ENCODE results near the gene WFDC2. TPM values are rescaled to one million over a fixed set of nuclear protein-coding genes. Genes with fewer than 3 reads are reported as not detected.

WFDC2 gene
- total and polyA plus RNA-seq, 2 of the 8 experiments (the other 6 are each of a cell fraction or from before 2014, with no cell fraction given), result 77.9 to 137 TPM

GRCh38 chr20:45433976-45434375 lies 35.6 kb upstream of the WFDC2 start:
- H3K56ac ChIP-seq (replicated peaks; ENCODE audit: insufficient read length, low read depth, low read length), result no peak overlapping the region
- H2AK5ac ChIP-seq (ENCODE audit: low read depth, low read length), result no peak overlapping the region
- H3K4me3 ChIP-seq (ENCODE audit: extremely low read depth in 1 of 4, insufficient read depth in 2 of 4, low read depth in 3 of 4, low read length in 4 of 4), result no peak overlapping the region
- no peak overlapping the region for H3K4me2 ChIP-seq (ENCODE audit: insufficient read depth in 1 of 2, low read depth in 2 of 2, low read length in 2 of 2)
- H3K4me1 ChIP-seq (replicated peaks in 1 of 4; ENCODE audit: control insufficient read depth in 3 of 4, insufficient read depth in 4 of 4, low read length in 3 of 4), result no peaks in the 10 kb centered on the region
- H2BK120ac ChIP-seq (replicated peaks; ENCODE audit: low read depth, low read length), result no peak overlapping the region
- 91% methylated on average over 4 of the region's 4 CpGs; no CpG with 5 or more reads in 1 of the 2 experiments for WGBS, 2 experiments (ENCODE audit: extremely low coverage in 1 of 2, insufficient coverage in 1 of 2, insufficient read length in 1 of 2, insufficient replicate concordance in 2 of 2, low coverage in 1 of 2, low lambda C conversion rate in 2 of 2, missing lambda C conversion rate in 1 of 2)
- H4K5ac ChIP-seq (ENCODE audit: insufficient read length, low read depth, low read length), result no peak overlapping the region
- TF ChIP-seq CTBP2 (IDR thresholded peaks at IDR 0.05; ENCODE audit: borderline replicate concordance, insufficient read depth, insufficient read length, low read length) (no peak), YY1 (IDR thresholded peaks at IDR 0.05; ENCODE audit: low read depth, low read length) (no peak), SIRT6 (IDR thresholded peaks at IDR 0.05; ENCODE audit: low read length) (no peak), BRCA1 (IDR thresholded peaks at IDR 0.05; ENCODE audit: low read depth, low read length) (no peak), CHD1 (IDR thresholded peaks at IDR 0.05; ENCODE audit: low read depth, low read length) (no peak), SRF (IDR thresholded peaks at IDR 0.05; ENCODE audit: low read depth, low read length) (no peak), TAF1 (IDR thresholded peaks at IDR 0.05; ENCODE audit: low read depth, low read length) (no peak), BCL11A (IDR thresholded peaks at IDR 0.05; ENCODE audit: low read depth in 2 of 2, low read length in 2 of 2) (no peak), GABPA (IDR thresholded peaks at IDR 0.05; ENCODE audit: borderline replicate concordance, insufficient read depth, low read length) (no peak), EZH2 (IDR thresholded peaks at IDR 0.05; ENCODE audit: low read depth, low read length, severe bottlenecking) (no peak), SUZ12 (IDR thresholded peaks at IDR 0.05; ENCODE audit: low read length) (no peak), KDM5A (IDR thresholded peaks at IDR 0.05; ENCODE audit: low read length) (no peak)
- TF ChIP-seq, protein P1, sequence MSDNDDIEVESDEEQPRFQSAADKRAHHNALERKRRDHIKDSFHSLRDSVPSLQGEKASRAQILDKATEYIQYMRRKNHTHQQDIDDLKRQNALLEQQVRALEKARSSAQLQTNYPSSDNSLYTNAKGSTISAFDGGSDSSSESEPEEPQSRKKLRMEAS (IDR thresholded peaks at IDR 0.05), result no peak
- no peaks in the 10 kb centered on the region for H4K20me1 ChIP-seq (replicated peaks in 1 of 2; ENCODE audit: control insufficient read depth in 1 of 2, insufficient read depth in 2 of 2, low read length in 2 of 2)
- H3K23ac ChIP-seq (ENCODE audit: insufficient read length), result no peak overlapping the region
- H3K23me2 ChIP-seq (ENCODE audit: low read depth, low read length), result no peaks in the 10 kb centered on the region
- H3K79me2 ChIP-seq (ENCODE audit: control insufficient read depth in 1 of 2, insufficient read depth in 2 of 2, low read length in 2 of 2), result no peaks in the 10 kb centered on the region
- H2BK12ac ChIP-seq (ENCODE audit: low read depth, low read length), result no peak overlapping the region
- H3K14ac ChIP-seq (ENCODE audit: insufficient read length), result no peak overlapping the region
- H2BK15ac ChIP-seq (ENCODE audit: low read length), result no peak overlapping the region
- ChIA-PET CTCF (ENCODE audit: partially characterized antibody) (interaction anchor here (0.6 to 12.6 kb wide), 8 partner anchors 16 to 467 kb away, joined by 3 to 186 read pairs (median 28); partner anchors contain the start of gene PIGT), POLR2A (ENCODE audit: partially characterized antibody) (no interaction called here)
- FAIRE-seq (no peak), DNase-seq (ENCODE audit: low read depth in 1 of 2, low spot score in 2 of 2) (no peak)
- H3K4ac ChIP-seq (replicated peaks; ENCODE audit: insufficient read length, low read depth, low read length), result no peak overlapping the region
- H3K18ac ChIP-seq (ENCODE audit: extremely low read depth, low read length), result no peak overlapping the region
- H4K8ac ChIP-seq (ENCODE audit: extremely low read depth, insufficient read depth, low read length), result no peak overlapping the region
- H2BK20ac ChIP-seq (ENCODE audit: low read length), result no peak overlapping the region
- no peaks in the 10 kb centered on the region for H3K9me3 ChIP-seq (ENCODE audit: insufficient read depth in 2 of 2, low read depth in 1 of 2, low read length in 1 of 2)
- no peaks in the 10 kb centered on the region for H3K27me3 ChIP-seq (replicated peaks in 1 of 4; ENCODE audit: control insufficient read depth in 3 of 4, extremely low read depth in 1 of 4, insufficient read depth in 3 of 4, low read length in 3 of 4)
- no peak overlapping the region for H2AFZ ChIP-seq (ENCODE audit: low read length)
- H3K36me3 ChIP-seq (ENCODE audit: control insufficient read depth in 2 of 4, insufficient read depth in 4 of 4, low read length in 3 of 4), result no peaks in the 10 kb centered on the region; a peak in 1 of 8 replicates
- no peak overlapping the region for H4K91ac ChIP-seq (replicated peaks; ENCODE audit: insufficient read length, low read length)
- no peak overlapping the region for H2BK5ac ChIP-seq (ENCODE audit: low read depth, low read length)
- H3K9ac ChIP-seq (replicated peaks in 1 of 4; ENCODE audit: extremely low read depth in 1 of 4, low read depth in 3 of 4, low read length in 3 of 4), result no peak overlapping the region
- no peaks in the 10 kb centered on the region for H3K79me1 ChIP-seq (ENCODE audit: low read depth, low read length)
- H3K27ac ChIP-seq (ENCODE audit: low read depth, low read length), result no peak overlapping the region

Data from H1 (cell line).